ENCODE results near the gene HASPIN.
"Not testable (repeated sequence)": the region's sequence is repeated elsewhere in the genome, so short reads cannot be mapped to it uniquely, and the experiment has no call there.

The HASPIN gene

DNA sequence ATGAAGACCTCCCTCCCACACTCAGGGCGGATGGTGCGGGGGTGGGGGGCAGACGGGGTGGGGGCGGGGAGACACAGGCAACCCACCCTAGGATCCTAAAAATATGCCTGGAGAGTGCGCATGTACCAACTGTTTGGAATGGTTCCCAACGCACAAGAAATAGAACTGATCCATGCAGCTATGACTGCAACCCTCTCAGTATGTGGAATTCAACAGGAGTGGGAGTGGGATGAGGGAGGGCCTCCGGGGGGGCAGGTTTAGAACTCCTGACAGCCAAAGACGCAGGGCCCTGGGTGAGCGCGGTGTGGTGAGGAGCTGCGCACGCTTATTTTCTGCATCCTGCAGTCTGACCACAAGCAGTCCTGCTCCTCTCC, 26.6 kb upstream of the HASPIN start:
- no peak for DNase-seq

DNA sequence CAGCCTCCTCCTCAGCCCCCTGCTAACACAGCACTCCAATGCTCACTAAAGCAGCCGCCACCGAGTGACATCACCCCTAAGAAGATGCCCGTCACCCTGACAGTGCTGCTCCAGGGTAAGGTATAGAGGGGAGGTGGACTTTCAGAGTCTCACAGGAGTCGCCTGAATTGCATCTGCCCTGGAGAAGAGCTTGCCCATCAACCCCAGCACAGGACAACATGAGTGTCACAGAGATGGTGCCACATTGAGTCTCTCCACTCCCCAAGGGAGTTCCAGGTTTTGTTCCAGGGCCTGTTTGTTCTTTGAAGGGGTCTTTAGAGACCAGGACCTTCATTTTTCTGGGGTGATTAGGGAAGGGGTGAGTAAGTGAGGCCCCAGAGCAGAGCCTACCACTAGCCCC, 25.6 kb upstream of the HASPIN start:
- no peak for DNase-seq

DNA sequence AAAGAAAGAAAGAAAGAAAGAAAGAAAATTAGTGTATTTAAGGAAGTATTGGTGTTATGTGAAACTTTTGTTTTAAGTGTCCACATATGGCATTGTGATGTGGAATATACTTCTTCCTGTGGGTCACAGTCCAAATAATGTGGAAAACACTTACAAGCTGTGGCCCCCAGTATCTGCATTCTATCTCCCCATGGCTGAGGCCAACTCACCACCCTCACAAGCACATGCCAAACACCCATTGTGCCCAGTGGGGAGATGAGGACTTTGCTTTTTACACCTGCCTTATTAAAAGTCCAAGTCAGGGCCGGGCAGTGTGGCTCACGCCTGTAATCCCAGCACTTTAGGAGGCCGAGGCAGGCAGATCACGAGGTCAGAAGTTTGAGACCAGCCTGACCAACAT, 23.8 kb upstream of the HASPIN start:
- DNase-seq, result no peak

DNA sequence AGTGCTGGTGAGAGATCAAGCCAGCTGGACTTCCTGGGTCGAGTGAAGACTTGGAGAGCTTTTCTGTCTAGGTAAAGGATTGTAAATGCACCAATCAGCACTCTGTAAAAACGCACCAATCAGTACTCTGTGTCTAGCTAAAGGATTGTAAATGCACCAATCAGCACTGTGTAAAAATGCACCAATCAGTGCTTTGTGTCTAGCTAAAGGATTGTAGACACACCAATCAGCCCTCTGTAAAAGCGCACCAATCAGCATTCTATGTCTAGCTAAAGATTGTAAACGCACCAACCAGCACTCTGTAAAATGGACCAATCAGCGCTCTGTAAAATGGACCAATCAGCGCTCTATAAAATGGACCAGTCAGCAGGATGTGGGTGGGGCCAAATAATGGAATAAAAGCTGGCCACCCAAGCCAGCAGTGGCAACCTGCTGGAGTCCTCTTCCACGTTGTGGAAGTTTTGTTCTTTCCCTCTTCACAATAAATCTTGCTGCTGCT, 21.6 kb upstream of the HASPIN start:
- not testable (repeated sequence) for DNase-seq

DNA sequence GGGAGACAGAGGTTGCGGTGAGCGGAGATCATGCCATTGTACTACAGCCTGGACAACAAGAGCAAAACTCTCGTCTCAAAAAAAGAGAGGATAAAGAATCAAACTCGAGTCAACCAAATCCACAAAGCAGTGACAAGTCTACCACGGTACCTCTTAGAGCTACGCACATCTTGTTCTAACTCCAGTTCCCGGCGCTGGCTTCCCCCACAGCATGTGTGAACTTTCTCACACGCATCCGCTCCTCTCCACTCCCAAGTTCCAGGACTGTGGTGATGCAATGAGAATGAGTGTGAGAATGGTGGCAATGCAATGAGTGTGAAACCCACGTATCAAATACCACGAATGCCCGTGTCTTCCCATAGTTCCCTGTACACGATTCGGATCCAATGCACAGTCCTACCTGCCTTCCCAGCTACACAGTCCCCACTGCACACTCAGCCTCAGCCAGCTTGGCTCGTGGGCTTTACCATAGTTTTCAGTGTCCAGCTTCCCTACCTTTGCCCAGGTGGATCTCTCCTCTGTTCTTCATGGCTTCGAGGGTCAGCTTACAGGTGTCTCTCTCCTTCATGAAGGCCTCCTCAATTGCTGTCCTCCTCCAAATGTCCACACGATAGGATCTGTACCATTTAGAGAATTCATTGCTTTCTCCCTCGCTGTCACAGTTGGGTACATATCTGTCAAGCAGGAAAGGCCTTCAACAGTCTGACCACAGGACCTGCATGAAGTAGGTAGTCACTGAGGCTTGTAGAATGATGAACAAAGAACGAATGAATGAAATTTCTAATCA, 18.6 kb upstream of the HASPIN start:
- DNase-seq, result no peak

DNA sequence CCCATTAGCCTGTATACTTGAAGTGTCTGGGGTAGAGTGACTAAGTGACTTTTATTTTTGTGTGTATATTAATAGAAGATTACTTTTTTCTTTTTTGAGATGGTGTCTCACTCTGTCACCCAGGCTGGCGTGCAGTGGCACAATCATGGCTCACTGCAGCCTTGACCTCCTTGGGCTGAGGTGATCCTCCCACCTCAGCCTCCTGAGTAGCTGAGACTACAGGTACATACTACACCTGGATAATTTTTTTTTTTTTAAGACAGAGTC, 18.1 kb upstream of the HASPIN start:
- not testable (repeated sequence) for DNase-seq

DNA sequence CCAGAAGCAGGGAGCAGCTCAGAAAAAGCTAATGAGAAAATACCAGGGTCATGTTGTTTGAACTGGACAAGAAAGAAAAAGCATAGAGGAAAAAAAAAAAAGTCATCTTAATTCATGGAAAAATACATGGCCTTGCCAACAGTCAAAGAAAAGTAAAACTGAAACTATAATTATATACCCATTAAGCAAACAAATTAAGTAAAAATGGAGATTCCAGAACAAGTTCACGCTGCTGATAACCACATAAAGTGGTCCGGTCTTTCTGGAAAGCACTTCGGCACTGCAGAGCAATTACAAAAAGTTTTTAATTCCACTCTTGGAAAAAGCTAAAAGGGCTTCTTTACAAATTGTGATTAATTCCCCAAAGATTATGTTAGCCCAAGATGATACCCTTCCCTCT, 15.3 kb upstream of the HASPIN start:
- no peak for DNase-seq

DNA sequence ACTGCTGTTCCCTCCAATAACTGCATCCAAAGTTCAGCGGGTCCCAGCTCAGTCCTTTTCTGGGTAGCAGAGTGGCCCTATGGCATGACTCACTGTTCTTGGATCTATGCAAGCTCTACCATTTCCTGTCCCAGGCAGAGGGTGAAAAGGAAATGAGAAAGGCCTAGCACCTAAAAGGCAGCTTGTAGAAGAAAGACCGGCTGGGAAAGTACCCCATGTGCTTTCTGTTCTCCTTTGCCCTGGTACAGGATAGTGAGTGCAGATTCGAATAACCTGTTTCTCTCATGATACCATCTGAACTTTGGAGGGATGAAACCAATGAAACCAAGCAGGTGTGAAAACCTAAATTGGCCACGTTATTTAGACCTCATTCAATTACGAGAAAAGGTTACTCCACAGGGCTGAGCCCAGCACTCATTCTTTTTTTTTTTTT, 12.7 kb upstream of the HASPIN start:
- no peak for DNase-seq

DNA sequence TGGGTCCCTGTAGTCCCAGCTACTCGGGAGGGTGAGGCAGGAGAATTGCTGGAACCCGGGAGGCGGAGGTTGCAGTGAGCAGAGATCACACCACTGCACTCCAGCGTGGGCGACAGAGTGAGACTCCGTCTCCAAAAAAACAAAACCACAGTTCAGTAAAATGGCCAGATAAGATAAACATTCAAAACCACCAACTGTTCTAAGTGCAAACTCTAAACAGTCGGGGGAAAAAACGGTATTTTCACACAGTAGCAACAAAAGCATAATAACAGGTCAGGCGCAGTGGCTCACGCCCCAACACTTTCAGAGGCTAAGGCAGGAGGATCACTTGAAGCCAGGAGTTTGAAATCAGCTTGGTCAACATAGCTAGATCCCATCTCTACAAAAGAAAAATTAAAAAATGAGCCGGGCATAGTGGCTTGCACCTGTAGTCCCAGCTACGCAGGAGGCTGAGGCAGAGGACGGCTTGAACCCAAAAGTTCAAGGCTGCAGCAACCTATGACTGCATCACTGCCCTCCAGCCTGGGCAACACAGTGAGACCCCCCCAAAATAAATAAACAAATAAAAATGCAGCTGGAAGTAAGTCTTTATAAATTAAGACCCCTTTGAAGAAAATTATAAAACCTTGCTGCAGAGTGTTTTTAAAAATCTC, 10.8 kb upstream of the HASPIN start:
- no peak for DNase-seq

DNA sequence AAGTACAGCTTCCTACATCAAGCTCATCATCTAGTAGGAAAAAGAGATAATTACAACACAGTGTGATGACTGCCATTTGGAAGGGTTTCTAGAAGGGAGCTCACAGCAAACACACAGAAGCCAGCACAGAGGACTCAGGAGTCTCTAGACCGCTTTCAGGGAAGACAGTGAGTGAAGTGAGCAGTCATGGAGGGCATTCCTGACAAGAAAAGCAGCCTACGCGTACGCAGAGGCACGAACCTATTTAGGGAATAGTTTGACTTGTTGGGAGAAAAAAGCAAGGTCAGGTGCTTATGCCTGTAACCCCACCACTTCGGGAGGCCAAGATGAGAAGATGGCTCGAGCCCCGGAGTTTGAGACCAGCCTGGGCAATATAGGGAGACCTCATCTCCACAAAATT, 8.4 kb upstream of the HASPIN start:
- DNase-seq, result no peak

DNA sequence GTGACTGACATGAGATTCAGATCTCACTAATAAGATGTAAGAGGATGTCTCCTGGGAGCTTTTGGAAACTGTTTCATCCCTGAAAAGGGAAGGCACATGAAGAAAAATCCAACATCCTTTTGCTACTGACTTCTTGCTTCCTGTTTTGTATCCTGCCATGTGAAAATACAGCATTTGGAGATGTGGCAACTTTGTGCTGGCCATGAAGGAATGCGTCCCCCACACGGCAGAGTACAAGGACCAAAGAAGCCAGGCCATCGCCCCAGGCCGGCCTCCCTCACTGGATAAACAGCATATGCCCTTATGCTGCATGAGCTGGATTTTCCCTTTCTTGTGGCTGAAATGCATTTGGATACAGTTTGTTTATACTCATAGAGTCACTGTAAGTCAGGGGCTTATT, 5.5 kb upstream of the HASPIN start:
- no peak for DNase-seq

DNA sequence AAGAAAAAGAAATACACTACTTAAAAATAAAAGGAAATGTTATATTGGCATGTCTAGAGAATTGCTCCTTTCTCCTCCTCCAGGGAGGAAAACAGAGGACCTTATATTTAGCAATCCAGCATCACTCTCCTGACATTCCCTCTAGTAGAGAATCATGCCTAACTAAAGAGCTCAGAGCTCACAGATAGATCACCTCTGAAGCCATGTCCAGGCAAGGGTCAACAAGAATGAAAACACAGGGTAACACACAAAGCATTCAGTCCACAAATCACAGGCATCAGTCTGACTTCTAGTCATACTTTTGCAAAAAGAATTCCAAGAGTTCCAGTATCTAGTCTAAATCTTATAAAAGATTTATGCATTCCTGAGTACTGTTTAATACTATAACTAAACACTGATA, 4.4 kb upstream of the HASPIN start:
- no peak for DNase-seq

DNA sequence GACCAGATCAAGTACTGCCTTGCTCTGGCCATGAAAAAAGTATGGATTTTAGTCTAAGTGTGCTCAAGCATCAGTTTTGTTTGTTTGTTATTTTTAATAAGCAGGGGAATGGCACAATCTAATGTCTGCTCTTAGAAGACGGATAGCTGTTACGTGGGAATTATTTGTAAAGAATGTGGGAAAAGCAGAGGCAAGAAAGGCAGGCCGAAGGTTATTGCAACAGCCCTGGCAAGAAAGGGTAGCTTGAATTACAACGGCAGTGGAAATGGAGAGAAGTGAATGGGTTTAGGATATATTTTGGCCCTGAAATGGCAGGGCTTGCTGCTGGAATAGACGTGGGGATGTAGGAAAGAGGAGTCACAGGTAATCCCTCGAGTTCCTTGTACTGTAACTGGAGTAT, 987 bp upstream of the HASPIN start:
- DNase-seq, result no peak

DNA sequence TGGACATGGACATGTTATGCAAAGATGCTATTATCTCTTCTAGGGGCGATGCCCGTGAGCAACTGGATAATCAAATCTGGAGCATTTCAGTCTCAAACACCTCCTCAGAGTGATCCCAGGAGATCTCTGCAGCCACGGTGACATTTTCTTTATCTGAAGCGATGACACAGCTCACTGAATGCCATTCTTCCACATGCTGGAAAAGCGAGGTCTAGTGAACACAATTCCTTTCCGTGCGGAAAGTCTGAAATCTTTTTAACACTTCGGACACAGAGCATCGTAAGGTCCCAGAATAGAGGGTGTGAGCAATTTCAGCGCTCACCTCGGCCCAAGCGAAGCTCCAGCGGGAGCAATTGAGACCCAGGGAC, 531 bp upstream of the HASPIN start:
- DNase-seq, result no peak

DNA sequence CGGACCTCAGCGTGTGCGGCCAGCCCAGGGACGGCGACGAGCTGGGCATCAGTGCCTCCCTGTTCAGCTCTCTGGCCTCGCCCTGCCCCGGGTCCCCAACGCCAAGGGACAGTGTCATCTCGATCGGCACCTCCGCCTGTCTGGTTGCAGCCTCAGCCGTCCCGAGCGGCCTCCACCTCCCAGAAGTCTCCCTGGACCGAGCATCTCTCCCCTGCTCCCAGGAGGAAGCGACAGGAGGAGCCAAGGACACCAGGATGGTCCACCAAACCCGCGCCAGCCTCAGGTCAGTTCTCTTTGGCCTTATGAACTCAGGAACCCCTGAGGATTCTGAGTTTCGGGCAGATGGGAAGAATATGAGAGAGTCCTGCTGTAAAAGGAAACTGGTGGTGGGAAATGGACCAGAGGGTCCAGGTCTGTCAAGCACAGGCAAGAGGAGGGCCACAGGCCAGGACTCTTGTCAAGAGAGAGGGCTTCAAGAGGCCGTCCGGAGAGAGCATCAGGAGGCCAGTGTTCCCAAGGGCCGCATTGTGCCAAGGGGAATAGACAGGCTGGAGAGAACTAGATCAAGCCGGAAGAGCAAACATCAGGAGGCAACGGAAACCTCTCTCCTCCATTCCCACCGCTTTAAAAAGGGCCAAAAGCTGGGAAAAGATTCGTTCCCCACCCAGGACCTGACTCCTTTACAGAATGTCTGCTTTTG, 825 bp downstream of the HASPIN start:
- DNase-seq, result no peak

DNA sequence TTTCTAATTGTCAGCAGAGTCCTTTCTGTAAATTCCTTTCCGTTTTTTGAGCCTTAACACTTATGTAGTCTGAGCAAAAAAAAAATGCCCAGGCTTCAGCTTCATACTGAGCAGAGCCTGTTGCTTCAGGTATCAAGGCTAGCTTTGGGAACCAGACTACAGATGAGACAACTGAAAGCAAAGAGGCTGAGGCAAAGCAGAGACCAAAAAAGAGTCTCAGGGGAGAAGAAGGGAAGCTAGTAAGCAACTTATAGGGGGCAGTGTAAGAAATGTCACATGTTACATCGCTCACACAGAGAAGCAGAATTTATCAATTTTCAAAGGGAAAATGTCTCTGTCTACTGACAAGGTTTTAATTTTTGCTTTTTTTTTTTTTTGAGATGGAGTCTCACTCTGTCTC, 3.3 kb downstream of the HASPIN start:
- DNase-seq, result no peak

DNA sequence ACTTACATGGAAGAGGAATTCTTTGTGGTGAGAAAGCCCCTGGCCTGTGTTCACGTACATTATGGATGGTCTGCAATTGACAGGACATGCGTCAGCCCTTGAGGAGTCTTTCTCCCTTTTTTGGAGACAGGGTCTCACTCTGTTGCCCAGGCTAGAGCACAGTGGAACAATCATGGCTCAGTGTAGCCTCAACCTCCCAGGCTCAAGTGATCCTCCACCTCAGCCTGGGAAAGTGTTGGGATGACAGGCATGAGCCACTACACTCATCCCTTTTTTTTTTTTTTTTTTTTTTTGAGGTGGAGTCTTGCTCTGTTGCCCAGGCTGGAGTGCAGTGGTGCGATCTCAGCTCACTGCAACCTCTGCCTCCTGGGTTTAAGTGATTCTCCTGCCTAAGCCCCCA, 4.4 kb downstream of the HASPIN start:
- DNase-seq, result not testable (repeated sequence)

DNA sequence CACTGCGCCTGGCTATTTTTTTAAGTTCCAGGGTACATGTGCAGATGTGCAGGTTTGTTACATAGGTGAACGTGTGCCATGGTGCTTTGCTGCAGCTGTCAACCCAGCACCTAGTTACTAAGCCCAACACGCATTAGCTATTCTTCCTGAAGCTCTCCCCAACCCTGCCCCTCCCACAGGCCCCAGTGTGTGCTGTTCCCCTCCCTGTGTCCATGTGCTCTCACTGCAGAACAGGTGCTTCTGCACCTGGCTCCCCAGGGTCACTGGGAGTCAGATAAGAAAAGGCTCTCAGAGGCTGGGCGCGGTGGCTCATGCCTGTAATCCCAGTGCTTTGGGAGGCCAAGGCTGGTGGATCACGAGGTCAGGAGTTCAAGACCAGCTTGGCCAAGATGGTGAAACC, 6.2 kb downstream of the HASPIN start:
- DNase-seq, result no peak

DNA sequence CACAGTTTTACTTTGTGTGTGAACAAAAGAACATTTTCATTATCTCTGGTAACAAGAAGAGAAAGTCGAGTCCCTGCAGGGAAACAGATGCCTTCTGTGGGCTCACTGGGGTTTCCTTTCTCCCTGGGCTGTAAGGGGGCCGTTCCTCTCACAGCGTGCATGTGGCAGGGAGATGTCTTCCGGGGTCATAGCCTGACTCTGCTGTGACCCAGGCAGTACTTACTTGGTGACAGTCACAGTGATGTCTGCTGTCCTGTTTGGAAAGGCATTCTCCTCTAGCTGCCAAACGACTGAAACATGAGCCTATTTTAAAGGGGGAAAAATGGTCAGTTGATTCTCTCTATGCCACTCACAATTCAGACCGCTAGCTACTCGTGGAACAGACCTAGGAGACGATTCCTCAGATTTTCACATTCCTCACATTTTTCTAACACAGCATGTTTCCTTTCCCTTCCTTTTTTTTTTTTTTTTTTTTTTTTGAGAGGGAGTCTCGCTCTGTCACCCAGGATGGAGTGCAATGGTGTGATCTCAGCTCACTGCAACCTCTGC, 7.3 kb downstream of the HASPIN start:
- DNase-seq, result no peak

DNA sequence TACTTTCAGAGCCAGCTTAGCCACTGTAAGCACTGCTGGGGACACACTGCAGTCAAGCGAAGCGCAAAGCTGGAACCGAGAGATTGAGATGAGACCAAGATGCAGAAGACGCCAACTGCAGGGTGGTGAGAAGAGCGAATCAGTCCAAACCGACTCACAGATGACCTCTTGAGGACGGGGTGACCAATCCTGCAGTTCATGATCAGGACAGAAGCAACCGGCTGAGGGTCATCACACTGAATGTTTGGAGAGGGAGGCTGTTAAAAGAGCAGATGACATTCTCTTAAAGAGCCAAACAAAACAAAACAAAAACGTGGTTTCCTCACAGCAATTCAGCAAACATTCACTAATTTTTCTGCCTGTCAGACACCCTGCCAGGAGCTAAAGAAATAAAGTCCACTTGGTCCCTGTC, 8.5 kb downstream of the HASPIN start:
- no peak for DNase-seq

DNA sequence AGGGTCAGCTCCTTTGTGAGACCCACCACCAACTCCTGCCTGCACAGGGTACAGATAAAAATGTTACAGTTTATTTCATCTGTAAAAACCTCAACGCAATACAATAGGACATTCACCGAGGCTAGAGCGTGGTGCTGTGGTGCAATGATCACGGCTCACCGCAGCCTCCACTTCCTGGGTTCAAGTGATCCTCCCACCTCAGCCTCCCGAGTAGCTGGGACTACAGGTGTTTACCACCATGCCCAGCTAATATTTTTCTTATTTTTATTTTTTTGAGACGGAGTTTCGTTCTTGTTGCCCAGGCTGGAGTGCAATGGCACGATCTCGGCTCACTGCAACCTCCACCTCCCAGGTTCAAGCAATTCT, 11.2 kb downstream of the HASPIN start:
- DNase-seq, result not testable (repeated sequence)

DNA sequence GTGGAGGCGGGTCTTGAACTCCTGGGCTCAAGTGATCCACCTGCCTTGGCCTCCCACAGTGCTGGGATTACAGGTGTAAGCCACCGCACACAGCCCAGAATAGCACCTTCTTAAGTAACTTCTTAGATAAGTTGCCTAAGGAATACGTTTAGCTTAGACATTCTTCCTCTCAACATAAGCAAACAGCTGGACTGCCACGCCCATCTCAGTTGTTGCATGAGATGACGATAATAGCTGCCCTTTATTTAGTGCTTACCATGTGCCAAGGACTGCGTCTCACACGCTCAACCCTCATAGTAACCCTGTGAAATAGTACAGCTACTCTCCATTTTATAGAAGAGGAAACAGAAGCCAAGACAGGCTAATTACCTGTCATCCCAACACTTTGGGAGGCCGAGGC, 11.8 kb downstream of the HASPIN start:
- DNase-seq, result no peak

DNA sequence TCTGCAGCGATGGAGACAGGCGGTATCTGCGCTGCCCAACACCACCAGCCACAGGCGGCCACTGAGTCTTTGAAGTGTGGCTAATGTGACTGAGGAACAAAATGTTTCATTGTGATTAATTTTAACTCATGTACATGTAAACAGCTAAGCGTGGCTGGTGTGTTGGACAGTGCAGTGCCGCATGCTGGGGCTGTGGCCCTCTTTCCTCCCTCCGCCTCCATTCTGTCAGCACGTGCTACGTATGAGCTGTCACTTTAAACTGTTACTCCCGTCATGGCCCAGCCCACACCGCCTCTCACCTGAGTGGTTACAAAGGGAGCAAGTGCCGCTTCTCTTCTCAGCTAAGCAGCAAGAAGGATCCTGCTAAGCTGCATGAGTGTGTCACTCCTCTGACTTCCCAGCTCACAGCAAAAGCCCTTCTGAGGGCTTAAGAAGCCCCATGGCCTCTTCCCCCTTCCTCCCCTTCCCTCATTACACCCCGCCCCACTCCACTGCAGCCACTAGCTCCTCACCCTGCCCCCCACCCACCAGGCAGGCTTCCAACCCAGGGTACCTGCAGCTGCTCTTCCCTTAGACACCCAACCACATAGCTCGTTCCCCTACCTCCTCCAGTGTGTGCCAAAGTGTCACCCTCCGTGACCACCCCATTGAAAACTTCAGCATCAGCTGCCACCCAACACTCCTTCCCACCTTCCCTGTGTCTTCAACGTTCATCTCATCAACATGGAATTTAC, 15.0 kb downstream of the HASPIN start:
- peak; percentile 22 for DNase-seq
